Activated CD8-positive, alpha-beta T cell treated with anti-CD3 and anti-CD28 coated beads, Interleukin-2, amount 10 ng/mL, durations not matched to agents 7 days and 5 days (primary cell): ENCODE measurements around the gene COX8A. TPM values are rescaled to one million over a fixed set of nuclear protein-coding genes. Genes with fewer than 3 reads are reported as not detected.

Source experiments
- ATAC-seq: fragments of 150-1000 bp; cut with Tn5 transposase; one replicate; pipeline ENCODE4 v1.10.0; 2021; ENCODE audit warnings: moderate library complexity
- CTCF ChIA-PET: fragments of 350-600 bp; sonication (Branson Sonifier 250); formaldehyde crosslinking; loops from one replicate; lab custom pipeline; 2021; ENCODE audit warnings: antibody characterized with exemption; lab: Charles Lee
- POLR2A ChIA-PET: fragments of 350-600 bp; sonication (Branson Sonifier 250); formaldehyde crosslinking; loops from one replicate; lab custom pipeline; 2021; ENCODE audit warnings: antibody characterized with exemption; lab: Charles Lee
- DNase-seq: peaks from one replicate; pipeline ENCODE4 v3.0.0-alpha.2; 2020
- H3K27ac Mint-ChIP-seq: one replicate; pipeline ENCODE4 v1.8.0; 2021; ENCODE audit warnings: mild to moderate bottlenecking, mixed read lengths
- H3K27me3 Mint-ChIP-seq: one replicate; pipeline ENCODE4 v1.8.0; 2021; ENCODE audit warnings: low read depth, mixed read lengths
- H3K36me3 Mint-ChIP-seq: one replicate; pipeline ENCODE4 v1.8.0; 2021; ENCODE audit warnings: low read depth, mixed read lengths
- H3K4me1 Mint-ChIP-seq: one replicate; pipeline ENCODE4 v1.8.0; 2021; ENCODE audit warnings: low read depth, mixed read lengths
- H3K4me3 Mint-ChIP-seq: one replicate; pipeline ENCODE4 v1.8.0; 2021; ENCODE audit warnings: mild to moderate bottlenecking, mixed read lengths
- H3K9me3 Mint-ChIP-seq: one replicate; pipeline ENCODE4 v1.8.0; 2022; ENCODE audit warnings: mixed read lengths; ENCODE audit not compliant: insufficient read depth
- total RNA-seq, 2 experiments: library from RNA; stranded (reverse); gene quantifications; one replicate each; pipeline ENCODE4 v1.2.3, GENCODE V29; 2021

Gene COX8A
- 100 to 1,000 TPM; 528 to 569 TPM for total RNA-seq

DNA sequence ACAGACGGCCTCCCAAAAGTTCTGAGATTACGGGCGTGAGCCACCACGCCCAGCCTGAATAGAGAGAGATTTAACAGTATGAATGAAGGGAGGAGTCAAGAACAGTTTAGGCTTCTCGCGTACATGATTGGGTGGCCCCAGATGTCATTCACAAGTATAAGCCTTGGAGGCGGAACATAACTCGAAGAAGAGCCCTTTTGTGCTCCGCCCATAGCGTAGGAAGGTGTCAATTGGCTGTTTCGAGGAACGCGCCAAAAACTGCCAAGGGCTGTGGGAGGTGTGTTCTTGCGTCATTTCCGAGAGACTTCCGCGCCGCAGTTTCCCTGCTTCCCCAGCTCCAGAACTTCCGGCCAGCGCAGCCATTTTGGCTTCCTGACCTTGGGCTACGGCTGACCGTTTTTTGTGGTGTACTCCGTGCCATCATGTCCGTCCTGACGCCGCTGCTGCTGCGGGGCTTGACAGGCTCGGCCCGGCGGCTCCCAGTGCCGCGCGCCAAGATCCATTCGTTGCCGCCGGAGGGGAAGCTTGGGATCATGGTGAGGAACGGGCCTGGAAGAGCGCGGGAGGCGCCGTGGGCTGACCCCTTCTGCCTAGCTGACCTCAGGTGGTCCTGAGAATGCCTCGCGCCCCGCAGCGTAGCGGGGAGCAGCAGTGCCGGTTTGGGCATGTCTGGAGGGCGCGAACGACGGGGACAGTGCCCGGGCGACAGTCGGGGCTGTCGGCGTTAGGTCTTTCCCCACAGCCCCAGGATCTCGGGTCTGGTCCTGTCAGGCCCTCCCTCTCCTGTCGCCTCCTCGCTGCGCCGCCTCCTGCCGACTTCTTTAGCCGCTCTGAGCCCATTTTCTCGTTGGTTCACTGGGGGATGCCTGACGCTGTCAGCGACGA lies at the start of gene COX8A:
Gene COX8A (plus strand): TSS at position 362 of the 885 bp plus-strand sequence. CDS start 61 bp downstream, at position 423.
- Mint-ChIP-seq H3K36me3 (peaks cover 35% of the 10 kb centered on the region), H3K27me3 (peaks cover under 1% of the 10 kb centered on the region), H3K4me3 (peak within 1 kb of the TSS; percentile 100), H3K27ac (peak within 1 kb of the TSS; percentile 100), H3K9me3 (no peaks in the 10 kb centered on the region), H3K4me1 (peaks cover 42% of the 10 kb centered on the region)
- ChIA-PET POLR2A (interaction anchor here (0.7 to 1.3 kb wide), 4 partner anchors 11 to 63 kb away, joined by 3 to 7 read pairs (median 3); no protein-coding TSS in a partner anchor), CTCF (interaction anchor here (0.7 to 1.3 kb wide), 5 partner anchors 11 to 138 kb away, joined by 3 to 5 read pairs (median 3); no protein-coding TSS in a partner anchor)
- ATAC-seq (peak; percentile 99), DNase-seq (peak; percentile 99)

GRCh38 chr11:63929616-63930015 lies 44.8 kb upstream of the COX8A start:
- H3K36me3 Mint-ChIP-seq: no peaks in the 10 kb centered on the region
- ChIA-PET POLR2A (no interaction called here), CTCF (interaction anchor here (0.7 to 2.6 kb wide), 2 partner anchors 9 to 16 kb away, joined by 3 to 6 read pairs; no protein-coding TSS in a partner anchor)
- no peaks in the 10 kb centered on the region for H3K4me1 Mint-ChIP-seq
- H3K27me3 Mint-ChIP-seq: peaks cover 10% of the 10 kb centered on the region
- ATAC-seq (no peak), DNase-seq (no peak)
- H3K9me3 Mint-ChIP-seq: no peaks in the 10 kb centered on the region
- no peak overlapping the region for H3K4me3 Mint-ChIP-seq
- H3K27ac Mint-ChIP-seq: no peak overlapping the region

DNA sequence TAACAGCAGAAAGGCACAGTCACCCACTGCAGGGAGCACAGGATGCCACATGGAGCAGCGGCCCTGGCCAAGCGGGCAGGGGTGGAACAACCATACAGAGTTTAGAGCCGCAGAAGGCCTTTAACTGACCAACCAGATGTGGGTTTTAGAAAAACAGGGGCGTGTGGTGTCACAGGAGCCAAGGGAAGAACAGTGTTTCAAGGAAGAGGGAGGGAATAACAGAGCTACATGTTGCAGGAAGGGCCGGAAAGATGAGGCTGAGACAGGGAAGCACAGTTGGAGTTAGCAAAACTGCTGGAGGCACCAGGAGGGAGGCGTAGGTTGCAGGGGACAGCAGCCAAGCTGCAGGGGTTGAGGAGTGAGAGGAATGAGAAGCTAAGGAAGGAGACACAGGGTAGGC lies 43.4 kb upstream of the COX8A start:
- ChIA-PET POLR2A (no interaction called here), CTCF (interaction anchor here (2.6 kb wide), 1 partner anchor 15 kb away, joined by 6 read pairs; no protein-coding TSS in a partner anchor)
- no peak for ATAC-seq
- DNase-seq: no peak
- H3K27ac Mint-ChIP-seq: no peak overlapping the region
- H3K4me3 Mint-ChIP-seq: no peak overlapping the region
- no peaks in the 10 kb centered on the region for H3K9me3 Mint-ChIP-seq
- no peaks in the 10 kb centered on the region for H3K4me1 Mint-ChIP-seq
- no peaks in the 10 kb centered on the region for H3K36me3 Mint-ChIP-seq
- peaks cover 9% of the 10 kb centered on the region for H3K27me3 Mint-ChIP-seq

- Mint-ChIP-seq H3K4me1 (no peaks in the 10 kb centered on the region), H3K4me3 (no peak overlapping the region), H3K27ac (no peak overlapping the region), H3K9me3 (no peaks in the 10 kb centered on the region), H3K36me3 (no peaks in the 10 kb centered on the region), H3K27me3 (peaks cover 9% of the 10 kb centered on the region)
- ChIA-PET CTCF (interaction anchor here (2.6 kb wide), 1 partner anchor 14 kb away, joined by 6 read pairs; no protein-coding TSS in a partner anchor), POLR2A (no interaction called here)
- DNase-seq: no peak
- ATAC-seq: no peak
These were observed 42.5 kb upstream of the COX8A start for GRCh38 chr11:63931876-63932275.

DNA sequence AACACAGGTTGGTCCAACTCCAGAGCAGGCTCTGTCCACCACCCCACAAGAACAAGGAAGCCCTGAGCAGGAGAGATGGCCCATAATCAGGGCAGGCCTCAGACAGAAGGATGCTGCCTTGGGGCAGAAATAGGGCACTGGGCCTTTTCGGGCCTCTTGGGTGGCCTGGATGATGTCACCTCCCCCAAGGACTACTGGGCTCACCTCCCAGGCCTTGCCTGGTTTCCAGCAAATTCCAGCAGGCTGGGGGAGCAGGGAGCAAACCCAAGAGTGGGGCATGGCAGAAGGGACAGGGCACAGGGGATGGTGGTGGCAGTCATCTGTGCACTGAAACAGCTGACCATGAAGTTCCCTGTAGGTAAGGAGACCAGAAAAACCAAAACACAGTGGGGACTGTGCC lies 41.0 kb upstream of the COX8A start:
- Mint-ChIP-seq H3K27ac (no peak overlapping the region), H3K36me3 (no peaks in the 10 kb centered on the region), H3K27me3 (peaks cover 2% of the 10 kb centered on the region), H3K4me1 (peaks cover 11% of the 10 kb centered on the region), H3K4me3 (no peak overlapping the region), H3K9me3 (no peaks in the 10 kb centered on the region)
- POLR2A ChIA-PET: no interaction called here
- ATAC-seq (no peak), DNase-seq (no peak)
- CTCF ChIA-PET: interaction anchor here (1.9 kb wide), 1 partner anchor 96 kb away, joined by 10 read pairs; no protein-coding TSS in a partner anchor

DNA sequence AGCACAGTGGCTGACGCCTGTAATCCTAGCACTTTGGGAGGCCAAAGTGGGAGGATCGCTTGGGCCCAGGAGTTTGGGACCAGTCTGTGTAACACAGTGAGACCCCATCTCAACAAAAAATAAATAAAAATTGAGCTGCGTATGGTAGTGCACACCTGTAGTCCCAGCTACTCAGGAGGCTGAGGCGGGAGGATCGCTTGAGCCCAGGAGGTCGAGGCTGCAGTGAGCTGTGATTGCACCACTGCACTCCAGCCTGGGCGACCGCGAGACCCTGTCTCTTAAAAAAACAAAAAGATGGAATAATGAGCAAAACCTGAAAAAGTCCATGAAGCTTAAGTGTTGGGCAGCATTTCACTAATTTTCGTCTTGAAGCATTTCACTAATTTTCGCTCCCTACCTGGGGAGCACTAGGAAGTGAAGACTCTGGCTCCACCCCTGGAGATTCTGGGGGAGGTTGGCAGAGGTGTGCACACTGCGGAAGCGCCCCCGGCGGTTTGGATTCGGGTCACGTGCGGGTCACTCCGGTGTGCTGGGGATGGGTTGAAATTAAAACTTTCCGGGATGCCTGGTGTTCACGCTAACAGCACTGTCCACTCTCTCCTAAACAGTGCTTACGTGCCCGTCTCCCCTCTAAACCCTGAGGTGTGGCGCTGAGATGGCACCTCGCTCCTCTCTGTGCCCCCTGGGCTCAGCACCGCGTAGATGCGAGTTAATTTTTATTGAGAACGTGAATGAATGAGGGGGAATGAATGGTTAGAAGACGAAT lies 36.5 kb upstream of the COX8A start:
- peak overlapping the region; percentile 89 for H3K27ac Mint-ChIP-seq
- H3K4me3 Mint-ChIP-seq: peak overlapping the region; percentile 85
- peaks cover 27% of the 10 kb centered on the region for H3K4me1 Mint-ChIP-seq
- peaks cover 2% of the 10 kb centered on the region for H3K27me3 Mint-ChIP-seq
- H3K9me3 Mint-ChIP-seq: no peaks in the 10 kb centered on the region
- POLR2A ChIA-PET: interaction anchor here (1.1 to 1.4 kb wide), 2 partner anchors 99 to 100 kb away, joined by 3 to 5 read pairs; partner anchors contain the start of gene MARK2
- CTCF ChIA-PET: interaction anchor here (0.6 to 1.7 kb wide), 5 partner anchors 8 to 1207 kb away, joined by 3 to 10 read pairs (median 4); partner anchors contain the start of gene MARK2
- peaks cover 3% of the 10 kb centered on the region for H3K36me3 Mint-ChIP-seq
- ATAC-seq: peak; percentile 35
- peak; percentile 54 for DNase-seq

- ATAC-seq: peak; percentile 97
- Mint-ChIP-seq H3K27me3 (peaks cover 2% of the 10 kb centered on the region), H3K36me3 (peaks cover 3% of the 10 kb centered on the region), H3K4me1 (peaks cover 29% of the 10 kb centered on the region), H3K4me3 (peak within 1 kb of the TSS; percentile 85), H3K9me3 (no peaks in the 10 kb centered on the region), H3K27ac (peak within 1 kb of the TSS; percentile 89)
- POLR2A ChIA-PET: interaction anchor here (1.1 to 1.4 kb wide), 3 partner anchors 32 to 101 kb away, joined by 3 to 5 read pairs (median 3); partner anchors contain the start of gene MARK2
- peak; percentile 96 for DNase-seq
- CTCF ChIA-PET: interaction anchor here (1.0 to 1.7 kb wide), 2 partner anchors 19 to 101 kb away, joined by 3 to 10 read pairs; partner anchors contain the start of gene MARK2
These were observed 35.7 kb upstream of the COX8A start, which contains the start of gene NAA40 for GRCh38 chr11:63938479-63939396. TSS of gene NAA40 (plus strand) at chr11:63939002. CDS start at chr11:63939097, 95 bp downstream.

- H3K27ac Mint-ChIP-seq: peak overlapping the region; percentile 78
- ChIA-PET CTCF (interaction anchor here (1.0 to 1.7 kb wide), 2 partner anchors 20 to 102 kb away, joined by 3 to 10 read pairs; partner anchors contain the start of gene MARK2), POLR2A (interaction anchor here (1.3 to 1.4 kb wide), 2 partner anchors 33 to 101 kb away, joined by 3 to 5 read pairs; partner anchors contain the start of gene MARK2)
- H3K36me3 Mint-ChIP-seq: peaks cover 3% of the 10 kb centered on the region
- ATAC-seq: no peak
- peak overlapping the region; percentile 85 for H3K4me3 Mint-ChIP-seq
- DNase-seq: no peak
- peaks cover 34% of the 10 kb centered on the region for H3K4me1 Mint-ChIP-seq
- no peaks in the 10 kb centered on the region for H3K9me3 Mint-ChIP-seq
- H3K27me3 Mint-ChIP-seq: peaks cover 2% of the 10 kb centered on the region
These were observed 35.0 kb upstream of the COX8A start for GRCh38 chr11:63939397-63939891.

- Mint-ChIP-seq H3K36me3 (peaks cover 4% of the 10 kb centered on the region), H3K4me3 (peak overlapping the region; percentile 85), H3K4me1 (peaks cover 34% of the 10 kb centered on the region), H3K27ac (no peak overlapping the region), H3K27me3 (no peaks in the 10 kb centered on the region), H3K9me3 (no peaks in the 10 kb centered on the region)
- ATAC-seq: no peak
- ChIA-PET POLR2A (no interaction called here), CTCF (no interaction called here)
- DNase-seq: no peak
These were observed 33.6 kb upstream of the COX8A start for GRCh38 chr11:63940786-63941185.

- H3K9me3 Mint-ChIP-seq: no peaks in the 10 kb centered on the region
- peaks cover 13% of the 10 kb centered on the region for H3K36me3 Mint-ChIP-seq
These were observed 32.5 kb upstream of the COX8A start for GRCh38 chr11:63941901-63942300.

More at GRCh38 chr11:63941901-63942300, 32.5 kb upstream of the COX8A start:
- DNase-seq (no peak), ATAC-seq (no peak)
- Mint-ChIP-seq H3K27me3 (no peaks in the 10 kb centered on the region), H3K4me1 (peaks cover 34% of the 10 kb centered on the region), H3K4me3 (no peak overlapping the region), H3K27ac (no peak overlapping the region)
- ChIA-PET CTCF (interaction anchor here (0.7 to 6.7 kb wide), 2 partner anchors 105 to 174 kb away, joined by 3 to 188 read pairs; partner anchors contain the start of genes MARK2 and ZFTA), POLR2A (no interaction called here)
